ENCODE measurements around the gene KRT3.
"Not testable (repeated sequence)": the region's sequence is repeated elsewhere in the genome, so short reads cannot be mapped to it uniquely, and the experiment has no call there.

KRT3 gene

DNA sequence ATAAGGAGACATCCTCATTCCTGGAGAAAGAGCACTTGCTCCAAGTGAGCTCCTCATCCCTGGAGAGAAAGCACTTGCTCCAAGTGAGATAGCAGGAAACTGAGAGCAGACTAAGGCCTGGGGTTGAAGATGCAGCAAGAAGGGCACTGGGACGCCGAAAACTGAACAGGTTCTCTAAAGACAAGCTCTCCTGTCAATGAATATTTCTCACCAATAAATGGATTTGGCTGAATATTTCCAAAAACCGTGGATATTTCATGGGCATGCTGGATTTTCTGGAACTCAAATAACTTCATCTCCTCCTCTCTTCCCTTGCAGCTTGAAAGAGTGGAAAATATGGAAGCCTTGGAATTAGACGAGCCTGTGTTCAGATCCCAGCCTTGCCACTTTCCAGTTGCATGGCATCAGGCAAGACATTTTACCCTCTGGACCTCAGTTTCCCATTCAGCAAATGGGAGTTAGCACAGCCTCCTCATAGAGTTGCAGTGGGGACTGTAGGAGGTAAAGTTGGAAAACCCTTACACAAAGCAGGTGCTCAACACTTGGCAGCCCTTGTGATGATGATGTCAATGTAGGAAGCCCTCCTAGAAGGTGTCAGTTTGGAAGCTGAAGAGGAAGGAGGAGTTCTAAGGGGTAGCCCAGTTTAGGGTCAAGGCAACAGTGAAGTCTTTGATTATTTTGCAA lies 14.4 kb downstream of the KRT3 start:
- DNase-seq (ENCODE audit: low read depth in 2 of 2): no peak

DNA sequence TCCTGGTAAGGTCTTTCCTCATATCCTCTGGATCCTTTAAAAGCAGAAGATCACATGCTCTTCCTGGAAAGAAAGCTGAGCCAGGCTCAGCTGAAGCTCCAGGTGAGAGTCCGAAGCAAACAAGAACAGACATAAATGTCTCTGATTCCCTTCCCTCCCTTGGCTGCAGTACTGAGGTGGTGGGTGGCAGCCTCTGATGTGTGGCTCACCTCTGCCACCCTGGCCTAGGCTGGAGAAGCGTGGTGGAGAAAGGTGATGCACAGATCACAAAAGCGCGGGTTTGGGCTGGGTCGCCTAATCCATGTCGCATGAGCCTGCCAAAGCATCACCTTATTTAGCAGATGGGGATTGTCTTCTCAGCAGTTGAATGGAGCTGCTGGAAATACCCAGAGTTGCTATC lies 16.0 kb downstream of the KRT3 start:
- no peak for DNase-seq (ENCODE audit: low read depth in 2 of 2)

DNA sequence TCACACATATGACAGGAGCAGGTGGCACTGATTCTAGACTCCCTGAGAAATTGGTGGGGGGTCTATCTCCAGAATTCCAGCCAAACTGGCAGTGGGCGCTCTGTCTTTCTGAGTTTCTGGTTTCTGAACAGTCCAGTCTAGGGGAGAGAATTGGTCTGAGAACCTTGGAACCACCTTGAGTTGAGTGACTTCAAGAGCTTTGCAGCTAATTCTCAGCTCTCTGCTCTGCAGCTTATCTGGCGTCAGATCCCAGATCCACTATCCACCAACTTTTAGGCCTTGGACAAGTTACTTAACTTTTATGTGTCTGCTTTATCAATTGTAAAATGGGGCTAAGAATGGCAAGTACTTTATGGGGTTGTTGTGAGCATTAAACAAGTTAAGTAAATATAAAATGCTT lies 17.1 kb downstream of the KRT3 start:
- DNase-seq (ENCODE audit: low read depth in 2 of 2): no peak

- no peak for DNase-seq (ENCODE audit: low read depth in 2 of 2)
These were observed 18.4 kb downstream of the KRT3 start for GRCh38 chr12:52777566-52777965.

DNA sequence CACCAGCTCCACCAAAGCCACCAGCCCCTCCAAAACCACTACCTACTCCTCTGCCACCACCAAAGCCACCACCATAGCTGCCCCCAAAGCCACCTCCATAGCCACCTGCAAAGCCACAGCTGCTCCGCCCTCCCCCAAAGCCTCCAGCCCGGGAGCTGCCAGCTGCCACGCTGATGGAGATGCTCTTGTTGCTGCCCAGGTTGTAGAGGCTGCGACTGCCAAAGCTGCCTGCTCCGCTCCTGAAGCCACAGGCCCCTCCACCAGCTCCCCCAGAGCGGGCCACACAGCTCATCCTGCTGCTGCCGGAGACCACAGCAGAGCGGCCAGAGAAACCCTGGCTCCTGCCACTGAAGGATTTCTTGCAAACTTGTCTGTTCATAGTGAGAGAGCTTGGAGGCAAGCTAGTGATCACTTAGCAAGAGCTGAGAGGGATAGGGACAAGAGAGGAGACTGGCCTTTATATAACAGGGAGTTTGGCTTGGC lies 19.0 kb downstream of the KRT3 start, which contains the start of gene KRT76:
TSS of gene KRT76 (minus strand) at position 433 of the 483 bp plus-strand sequence. CDS start at position 379, 54 bp downstream.
- DNase-seq (ENCODE audit: low read depth in 2 of 2): no peak

DNA sequence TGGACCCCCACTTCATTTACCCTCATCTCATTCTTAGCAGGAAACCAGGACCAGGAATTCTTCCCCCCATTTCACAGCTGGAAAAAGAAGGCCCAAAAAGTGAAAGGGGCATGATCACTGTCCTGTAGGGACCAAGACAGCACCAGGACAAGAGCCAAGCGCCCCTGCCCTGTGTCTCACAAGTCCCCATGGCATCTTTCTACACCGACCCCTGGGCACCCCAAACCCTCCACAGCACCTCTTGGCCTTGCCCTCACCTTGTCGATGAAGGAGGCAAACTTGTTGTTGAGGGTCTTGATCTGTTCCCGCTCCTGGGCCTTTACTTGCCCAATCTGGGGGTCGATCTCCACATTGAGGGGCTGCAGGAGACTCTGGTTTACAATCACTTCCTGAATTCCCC lies 19.5 kb downstream of the KRT3 start:
- no peak for DNase-seq (ENCODE audit: low read depth in 2 of 2)

- DNase-seq (ENCODE audit: low read depth in 2 of 2): no peak
These were observed 21.2 kb downstream of the KRT3 start for GRCh38 chr12:52774629-52775250.

- no peak for DNase-seq (ENCODE audit: low read depth in 2 of 2)
These were observed 23.1 kb downstream of the KRT3 start for GRCh38 chr12:52772772-52773171.

- DNase-seq (ENCODE audit: low read depth in 2 of 2): no peak
These were observed 23.7 kb downstream of the KRT3 start for GRCh38 chr12:52772188-52772587.

- no peak for DNase-seq (ENCODE audit: low read depth in 2 of 2)
These were observed 24.4 kb downstream of the KRT3 start for GRCh38 chr12:52771505-52771904.

DNA sequence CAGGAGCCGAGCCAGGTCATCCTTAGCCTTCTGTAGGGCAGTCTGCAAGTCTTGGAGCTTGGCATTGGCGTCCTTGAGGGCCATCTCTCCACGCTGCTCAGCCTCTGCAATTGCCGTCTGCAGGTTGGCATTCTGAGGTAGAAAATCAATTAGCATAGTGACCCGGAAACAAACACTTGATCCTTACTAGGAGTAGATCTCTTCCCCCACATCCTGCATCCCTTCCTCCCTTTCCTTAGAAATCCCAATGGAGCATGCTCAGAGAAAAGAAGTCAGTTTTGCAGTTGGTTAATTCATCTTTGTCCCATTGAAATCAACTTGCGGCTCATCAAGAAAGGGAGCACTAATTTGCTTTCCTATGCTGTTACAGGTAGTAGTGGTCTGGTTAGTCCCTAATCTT lies 24.8 kb downstream of the KRT3 start:
- no peak for DNase-seq (ENCODE audit: low read depth in 2 of 2)

- no peak for DNase-seq (ENCODE audit: low read depth in 2 of 2)
These were observed 26.0 kb downstream of the KRT3 start for GRCh38 chr12:52769946-52770345.

- DNase-seq (ENCODE audit: low read depth in 2 of 2): no peak
These were observed 26.6 kb downstream of the KRT3 start for GRCh38 chr12:52769354-52769753.

DNA sequence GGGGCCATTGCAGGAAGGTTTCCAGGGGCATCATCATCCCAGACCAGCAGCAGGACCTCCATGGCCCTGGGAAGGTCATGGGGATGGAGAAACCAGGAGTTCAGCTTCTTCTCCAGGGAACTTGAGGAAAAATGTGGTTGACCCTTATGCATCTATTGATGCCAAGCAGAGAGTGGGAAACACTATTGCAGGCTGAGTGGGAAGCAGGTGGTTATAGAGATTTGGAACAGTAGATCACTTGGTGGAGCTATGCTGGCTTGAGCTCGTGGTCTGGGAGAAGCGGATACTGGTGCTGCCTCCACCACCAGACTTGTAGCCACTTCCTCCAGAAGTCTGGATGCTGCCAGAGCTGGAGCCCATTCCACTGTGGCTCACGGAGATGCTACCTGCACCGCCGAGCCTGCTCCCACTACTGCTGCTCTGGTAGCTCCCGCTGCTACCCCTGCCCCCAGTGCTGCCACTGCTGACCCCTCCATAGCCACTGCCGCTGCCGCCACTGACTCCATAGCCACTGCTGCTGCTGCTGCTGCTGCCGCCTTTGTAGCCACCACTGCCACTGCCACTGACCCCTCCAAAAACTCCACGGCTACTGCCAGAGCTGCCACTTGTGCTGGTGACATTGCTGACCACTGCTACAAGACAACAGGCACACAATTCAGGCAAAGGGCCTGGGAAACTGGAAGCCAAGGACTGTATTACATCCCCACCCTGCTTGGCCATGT lies 27.3 kb downstream of the KRT3 start:
- no peak for DNase-seq (ENCODE audit: low read depth in 2 of 2)

DNA sequence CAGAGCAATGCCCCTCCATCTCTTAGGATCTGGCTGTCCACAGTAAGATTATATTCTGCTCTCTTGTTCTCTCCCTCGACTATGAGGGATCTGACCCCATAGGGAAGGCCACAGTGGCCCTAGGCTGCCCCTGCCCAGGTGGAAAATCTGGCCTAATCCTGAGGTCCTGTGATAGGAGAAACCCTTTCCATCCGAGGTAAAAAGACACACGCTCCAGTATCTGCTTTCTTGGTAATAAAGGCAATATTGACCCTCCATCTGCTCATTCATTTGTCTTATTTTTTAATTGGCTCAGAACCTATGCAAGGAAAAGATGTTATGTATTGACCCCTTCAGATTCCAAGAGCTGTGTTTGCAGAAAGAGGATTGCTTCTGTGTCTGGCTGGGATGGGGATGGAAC lies 28.5 kb downstream of the KRT3 start:
- DNase-seq (ENCODE audit: low read depth in 2 of 2): no peak

DNA sequence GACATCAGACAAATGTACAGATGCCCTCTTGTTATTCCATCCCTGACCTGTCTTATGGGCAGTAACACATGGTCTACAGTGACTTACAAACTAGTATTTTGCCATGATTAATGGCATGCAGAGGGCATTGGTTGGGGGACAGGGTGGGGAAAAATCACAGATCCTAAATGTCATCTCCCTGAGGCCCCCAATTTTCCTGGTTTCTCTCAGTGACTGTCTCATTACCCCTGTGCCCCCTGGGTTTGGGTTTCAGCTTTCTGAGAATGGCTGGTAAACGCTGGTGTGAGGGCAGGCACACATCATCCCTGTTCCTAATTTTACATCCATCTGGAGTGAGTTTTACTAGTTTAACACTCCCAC lies 28.9 kb downstream of the KRT3 start:
- no peak for DNase-seq (ENCODE audit: low read depth in 2 of 2)

- no peak for DNase-seq (ENCODE audit: low read depth in 2 of 2)
These were observed 29.4 kb downstream of the KRT3 start for GRCh38 chr12:52766351-52767019.

DNA sequence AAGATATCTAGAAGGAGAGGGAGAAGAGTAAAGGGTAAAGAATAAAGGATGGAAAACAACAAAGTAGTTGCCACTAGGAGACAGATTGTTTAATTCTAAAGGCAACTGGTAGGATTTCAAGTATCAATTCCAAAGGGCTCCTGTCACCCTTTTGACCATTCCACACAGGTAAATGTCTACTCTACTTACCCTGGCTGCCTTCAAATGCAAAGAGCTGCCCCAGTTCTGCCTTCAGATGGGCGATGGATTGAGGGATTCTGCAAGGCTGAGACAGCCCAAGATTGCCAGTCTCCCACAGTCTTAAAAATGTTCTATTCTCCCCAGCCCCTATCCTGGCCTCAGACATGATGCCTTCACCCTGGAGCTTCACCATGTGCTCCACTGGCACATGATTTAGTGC lies 30.2 kb downstream of the KRT3 start:
- DNase-seq (ENCODE audit: low read depth in 2 of 2): no peak

- no peak for DNase-seq (ENCODE audit: low read depth in 2 of 2)
These were observed 31.9 kb downstream of the KRT3 start for GRCh38 chr12:52763991-52764390.

- no peak for DNase-seq (ENCODE audit: low read depth in 2 of 2)
These were observed 32.8 kb downstream of the KRT3 start for GRCh38 chr12:52763036-52763659.

GRCh38 chr12:52761802-52762201 lies 34.1 kb downstream of the KRT3 start:
- no peak for DNase-seq (ENCODE audit: low read depth in 2 of 2)

GRCh38 chr12:52761218-52761617 lies 34.7 kb downstream of the KRT3 start:
- DNase-seq (ENCODE audit: low read depth in 2 of 2): not testable (repeated sequence)

Measured in fibroblast of skin of left biceps (primary cell).